ENCODE results near the gene FAH. TPM values are rescaled to one million over a fixed set of nuclear protein-coding genes. Genes with fewer than 3 reads are reported as not detected.

Gene FAH
- total RNA-seq, 1 experiment from 2014 or later = 172 TPM

Other genes with a start within 250 kb of the FAH start
- 3.0 and 5.2 TPM in 2 replicates for gene BCL2A1, start 181.8 kb upstream of the FAH start, total RNA-seq (2014; rRNA removed; shearing (Covaris generic))
- gene ZFAND6, start 93.3 kb upstream of the FAH start, total RNA-seq (2014; rRNA removed; shearing (Covaris generic)) = 175 and 202 TPM in 2 replicates
- under 0.01 TPM in 1 of 2 replicates, not detected in the other for gene CTXND1, start 99.2 kb downstream of the FAH start, total RNA-seq (2014; rRNA removed; shearing (Covaris generic))

Data from RPMI7951 (cell line).